Activated CD8-positive, alpha-beta memory T cell treated with anti-CD3 and anti-CD28 coated beads, Interleukin-2, amount 50 U/mL, for 4 hours (primary cell): Measurements from ENCODE around the gene KIFC1.

Experiments used
- DNase-seq: peaks from one replicate; pipeline ENCODE4 v3.0.0-alpha.2; 2020

Gene KIFC1

DNA sequence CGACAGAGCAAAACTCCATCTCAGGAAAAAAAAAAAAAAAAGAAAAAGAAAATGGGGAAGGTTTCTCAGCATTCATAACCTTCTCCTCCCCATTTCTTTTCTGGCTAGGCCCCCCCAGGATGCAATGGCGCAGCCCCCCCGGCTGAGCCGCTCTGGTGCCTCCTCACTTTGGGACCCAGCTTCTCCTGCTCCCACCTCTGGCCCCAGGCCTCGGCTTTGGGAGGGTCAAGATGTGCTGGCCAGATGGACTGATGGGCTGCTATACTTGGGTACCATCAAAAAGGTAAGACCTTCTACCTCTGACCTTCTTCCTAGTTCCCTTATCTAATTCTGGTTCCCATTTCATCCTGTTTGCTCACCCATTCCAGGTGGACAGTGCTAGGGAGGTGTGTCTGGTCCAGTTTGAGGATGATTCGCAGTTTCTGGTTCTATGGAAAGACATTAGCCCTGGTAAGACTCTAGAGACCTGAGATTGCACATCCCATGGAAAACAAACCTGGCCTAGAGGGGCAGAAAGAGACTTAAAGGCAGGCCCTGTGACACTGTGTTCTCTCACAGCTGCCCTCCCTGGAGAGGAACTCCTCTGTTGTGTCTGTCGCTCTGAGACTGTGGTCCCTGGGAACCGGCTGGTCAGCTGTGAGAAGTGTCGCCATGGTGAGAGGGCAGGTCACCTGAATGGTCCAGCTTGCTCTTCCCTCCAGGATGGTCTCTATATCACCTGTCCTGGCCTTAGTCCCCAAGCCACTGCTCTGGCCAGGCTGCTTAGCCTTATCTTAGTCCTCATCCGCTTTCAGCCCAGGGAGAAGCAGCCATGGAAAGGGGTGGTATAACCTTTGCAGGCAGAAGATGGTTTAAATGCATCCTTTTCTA, 20.8 kb downstream of the KIFC1 start:
- DNase-seq: no peak

DNA sequence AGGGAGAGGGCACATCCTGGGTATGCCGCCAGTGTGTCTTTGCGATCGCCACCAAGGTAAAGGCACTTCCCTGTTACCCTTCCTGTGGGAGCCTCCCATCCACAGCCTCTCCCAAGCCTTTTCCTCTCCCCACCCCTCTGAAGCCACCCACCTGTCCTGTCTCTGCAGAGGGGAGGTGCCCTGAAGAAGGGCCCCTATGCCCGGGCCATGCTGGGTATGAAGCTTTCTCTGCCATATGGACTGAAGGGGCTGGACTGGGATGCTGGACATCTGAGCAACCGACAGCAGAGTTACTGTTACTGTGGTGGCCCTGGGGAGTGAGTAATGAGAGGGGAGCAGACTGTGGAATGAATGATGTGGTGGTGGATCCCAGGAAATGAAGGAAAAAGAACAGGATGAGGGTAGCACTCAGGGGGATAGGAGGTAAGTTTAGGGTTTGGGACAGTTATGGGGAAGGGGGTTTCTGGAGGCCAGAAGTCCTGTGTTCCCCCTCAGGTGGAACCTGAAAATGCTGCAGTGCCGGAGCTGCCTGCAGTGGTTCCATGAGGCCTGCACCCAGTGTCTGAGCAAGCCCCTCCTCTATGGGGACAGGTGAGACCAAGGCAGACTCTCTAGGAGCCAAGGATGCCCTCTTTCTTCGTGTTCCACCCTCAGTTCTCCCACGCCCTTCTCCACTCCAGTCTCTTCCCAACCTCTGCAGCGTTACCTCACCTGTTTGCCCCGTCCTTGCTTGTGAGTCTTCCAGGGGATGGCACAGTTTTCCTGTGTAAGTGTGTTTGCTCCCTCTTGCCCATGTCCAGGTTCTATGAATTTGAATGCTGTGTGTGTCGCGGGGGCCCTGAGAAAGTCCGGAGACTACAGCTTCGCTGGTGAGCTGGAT, 21.9 kb downstream of the KIFC1 start:
- no peak for DNase-seq

- DNase-seq: no peak
Measured at GRCh38 chr6:33414592-33415271, 23.1 kb downstream of the KIFC1 start.

DNA sequence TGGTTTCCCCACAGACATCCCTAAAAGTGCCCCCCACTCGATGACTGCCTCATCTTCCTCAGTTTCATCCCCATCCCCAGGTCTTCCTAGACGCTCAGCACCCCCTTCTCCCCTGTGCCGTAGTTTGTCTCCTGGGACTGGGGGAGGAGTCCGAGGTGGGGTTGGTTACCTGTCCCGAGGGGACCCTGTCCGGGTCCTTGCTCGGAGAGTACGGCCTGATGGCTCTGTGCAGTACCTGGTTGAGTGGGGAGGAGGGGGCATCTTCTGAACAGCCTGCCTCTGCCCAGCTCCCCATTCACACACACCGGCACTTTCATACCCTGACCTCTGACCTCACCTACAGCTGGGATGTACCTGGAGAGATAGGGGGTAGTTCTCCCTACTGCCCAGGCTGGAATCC, 24.2 kb downstream of the KIFC1 start:
- no peak for DNase-seq

- no peak for DNase-seq
Measured at GRCh38 chr6:33416386-33417127, 24.9 kb downstream of the KIFC1 start.

DNA sequence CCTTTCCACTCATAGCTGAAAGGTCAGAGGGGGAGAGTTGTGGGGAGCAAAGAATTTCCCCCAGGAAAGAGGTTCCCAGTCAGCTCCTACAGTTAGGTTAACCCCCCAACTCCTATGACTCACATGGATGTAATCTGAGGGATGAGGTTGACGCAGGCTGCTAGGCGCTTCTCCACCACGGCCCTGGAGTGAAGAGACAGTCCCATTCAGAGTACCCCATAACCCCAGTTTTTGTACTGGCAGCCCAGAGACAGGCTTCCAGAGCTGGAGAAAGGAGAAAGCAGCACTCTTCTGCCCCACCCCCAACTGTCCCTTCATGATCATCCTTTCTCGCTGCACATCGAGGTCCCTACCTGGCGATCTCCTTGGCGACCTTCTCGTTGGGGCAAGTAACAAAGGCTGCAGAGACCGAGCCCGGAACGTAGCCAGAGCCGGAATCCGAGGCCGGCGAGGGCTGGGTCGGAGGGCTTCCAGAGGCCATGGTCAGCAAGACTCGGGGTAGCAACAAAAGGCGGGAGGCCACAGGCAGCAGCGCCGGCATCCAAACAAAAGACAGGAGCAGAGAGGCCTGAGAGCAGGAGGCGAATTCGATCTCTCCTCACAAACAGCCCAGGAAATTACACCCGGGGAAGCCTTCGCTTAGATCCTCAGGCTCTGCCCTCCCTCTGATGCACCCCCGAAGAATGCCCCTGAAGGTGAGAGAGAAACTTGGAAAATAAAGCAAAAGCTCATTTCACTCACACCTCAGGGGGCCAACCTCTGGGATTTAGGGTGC, 25.7 kb downstream of the KIFC1 start:
- DNase-seq: no peak

DNA sequence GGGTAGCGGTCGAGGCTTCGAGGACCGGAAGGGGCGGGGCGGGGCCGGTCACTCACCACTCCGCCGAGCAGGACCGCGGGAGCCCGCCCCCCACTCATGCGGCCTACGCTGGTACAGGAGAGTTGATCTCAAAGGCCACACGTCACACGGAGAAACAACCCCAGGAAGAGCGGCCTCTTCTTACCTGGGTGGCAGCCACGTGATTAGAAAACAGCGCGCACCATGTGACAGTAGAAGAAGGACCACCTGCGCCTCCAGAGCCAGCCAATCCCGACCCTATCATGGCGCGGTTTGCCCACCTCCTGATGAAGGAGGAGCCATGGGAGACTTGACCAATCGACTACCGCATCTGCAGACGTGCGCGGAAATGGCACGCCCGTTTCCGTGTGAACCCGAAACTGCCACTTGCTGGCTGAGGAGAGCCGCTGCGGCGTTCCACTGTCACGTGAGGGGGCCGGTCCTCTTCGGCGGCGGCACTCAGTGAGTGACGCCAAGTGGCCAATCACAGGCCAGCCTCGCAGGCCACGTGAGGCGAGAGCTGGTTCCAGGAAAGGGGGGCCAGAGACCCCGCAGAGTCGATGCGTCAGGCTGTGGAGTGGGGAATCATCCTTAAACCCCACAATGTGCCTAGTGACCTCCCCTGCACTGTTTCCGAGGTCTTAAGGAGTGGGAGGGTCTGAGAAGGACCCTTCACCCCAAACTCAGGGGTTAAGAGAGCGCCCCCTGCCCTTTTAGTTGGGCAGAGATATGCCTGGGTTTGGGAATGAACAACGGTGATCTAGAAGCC, 26.5 kb downstream of the KIFC1 start, which contains the start of gene CUTA:
TSS of gene CUTA (minus strand) at position 205 of the 787 bp plus-strand sequence. CDS start at position 98, 107 bp downstream.
- peak; percentile 98 for DNase-seq

DNA sequence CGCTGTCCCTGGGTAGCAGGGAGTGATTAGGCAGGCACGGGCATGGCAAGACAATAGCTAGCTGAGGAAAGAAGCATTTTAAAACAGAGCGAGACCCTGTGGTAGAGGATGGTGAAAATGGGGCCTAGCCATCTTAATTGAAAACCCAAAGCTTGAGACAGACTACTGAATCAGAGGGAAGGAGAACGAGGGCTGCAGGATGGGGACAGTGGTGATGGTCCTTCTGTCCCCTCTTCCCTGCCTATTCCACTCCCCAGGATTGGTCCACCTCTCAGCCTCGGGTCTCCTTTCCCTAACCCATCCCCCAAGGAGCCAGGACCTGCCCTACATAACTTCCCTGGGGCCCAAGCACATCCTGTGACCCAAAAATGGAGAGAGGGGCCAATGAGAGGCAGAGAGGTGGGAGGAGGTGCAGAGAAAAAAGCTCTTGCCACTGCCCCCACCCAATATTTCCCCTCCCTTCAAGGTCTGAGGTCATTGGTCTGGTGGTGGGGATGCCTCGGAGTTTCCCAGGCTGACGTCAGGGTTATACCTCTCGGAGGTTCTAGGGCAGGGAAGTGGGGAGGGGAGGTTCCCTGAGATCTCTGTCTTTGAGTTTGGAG, 27.2 kb downstream of the KIFC1 start:
- DNase-seq: no peak

DNA sequence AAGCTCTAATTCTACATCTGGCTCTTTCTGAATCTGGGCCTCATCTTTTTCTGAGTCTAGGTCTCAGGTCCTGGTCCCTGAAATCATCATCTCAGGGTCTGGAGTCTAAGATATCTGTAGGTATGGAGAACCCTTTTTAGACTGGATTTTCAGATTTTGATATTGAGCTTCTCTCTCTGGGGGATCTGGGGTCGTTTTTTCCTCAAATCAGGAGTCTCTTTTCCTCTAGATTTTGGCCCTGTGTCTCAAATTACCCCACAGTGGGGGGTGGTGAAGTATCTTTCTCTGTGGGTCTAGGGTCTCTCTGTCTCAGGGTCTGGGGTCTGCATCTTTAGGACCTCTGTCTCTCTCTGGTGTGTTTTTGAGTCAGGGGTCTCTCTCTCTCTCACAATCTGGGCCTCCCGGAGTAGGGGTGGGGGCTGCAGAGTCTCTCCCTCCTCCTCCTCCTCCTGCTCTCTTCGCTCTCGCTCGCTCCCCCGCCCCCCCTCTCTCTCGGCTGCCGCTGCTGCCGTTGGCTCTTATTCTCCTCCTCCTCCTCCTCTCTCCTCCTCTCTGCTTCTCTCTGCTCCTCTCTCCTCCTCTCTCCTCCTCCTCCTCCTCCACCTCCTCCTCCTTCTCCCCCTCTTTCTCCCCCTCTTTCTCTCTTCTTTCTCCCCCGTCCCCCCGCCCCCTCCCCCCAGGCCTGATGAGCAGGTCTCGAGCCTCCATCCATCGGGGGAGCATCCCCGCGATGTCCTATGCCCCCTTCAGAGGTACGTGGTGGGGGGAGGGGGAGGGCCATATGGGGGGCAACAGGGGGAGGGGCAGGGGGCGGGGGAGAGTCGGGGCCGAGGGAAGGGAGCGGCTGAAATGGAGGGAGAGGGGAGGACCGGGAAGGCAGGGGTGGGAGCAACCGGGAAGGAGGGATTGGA, 28.2 kb downstream of the KIFC1 start, which contains the start of gene SYNGAP1:
TSS of gene SYNGAP1 (plus strand) at position 486 of the 911 bp plus-strand sequence. CDS start at position 686, 200 bp downstream.
- DNase-seq: peak; percentile 55

DNA sequence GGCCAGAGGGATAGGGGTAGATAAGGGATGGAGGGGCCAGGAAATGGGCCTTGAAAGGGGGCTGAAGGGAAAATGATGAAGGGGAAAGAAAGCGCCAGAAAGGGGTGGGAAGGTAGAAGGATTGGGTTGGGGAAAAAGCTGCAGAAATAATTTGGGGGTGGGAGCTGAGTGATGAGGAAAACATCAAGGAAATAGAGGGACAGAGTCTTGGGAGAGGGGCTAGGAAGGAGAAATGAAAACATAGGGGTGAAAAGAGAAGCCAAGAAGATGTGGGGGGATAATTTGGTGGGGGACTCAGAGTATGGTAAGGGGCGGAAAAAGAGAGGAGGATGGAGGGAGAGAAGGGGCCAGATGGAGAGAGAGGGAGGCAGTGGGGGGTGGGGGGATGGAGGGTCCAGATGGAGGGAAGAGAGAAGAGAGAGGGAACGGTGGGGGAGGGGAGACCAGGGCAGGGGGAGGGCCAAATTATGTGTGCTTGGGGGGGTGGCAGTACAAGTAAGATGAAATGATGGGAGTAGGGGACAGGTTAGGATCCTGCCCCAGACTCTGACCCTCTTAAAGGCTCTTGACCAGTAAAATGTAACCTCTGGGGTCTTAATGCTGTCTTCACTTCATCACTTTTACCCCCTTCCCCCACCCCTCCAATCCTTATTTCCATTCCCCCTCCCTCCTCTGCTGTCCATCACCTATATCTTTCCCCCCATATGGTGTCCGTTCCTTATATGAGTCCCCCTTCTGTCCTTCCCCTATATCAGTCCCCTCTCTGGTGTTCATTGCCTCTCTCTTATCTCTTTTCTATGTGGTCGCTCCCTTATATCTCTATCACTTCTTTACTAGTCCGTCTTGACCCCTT, 29.1 kb downstream of the KIFC1 start:
- DNase-seq: no peak

GRCh38 chr6:33421344-33421643, 29.7 kb downstream of the KIFC1 start:
- no peak for DNase-seq

- DNase-seq: no peak
Measured at GRCh38 chr6:33423777-33424176, 32.2 kb downstream of the KIFC1 start.

GRCh38 chr6:33424855-33425667, 33.4 kb downstream of the KIFC1 start:
- no peak for DNase-seq

GRCh38 chr6:33425668-33426577, 34.3 kb downstream of the KIFC1 start:
- DNase-seq: peak; percentile 83

DNA sequence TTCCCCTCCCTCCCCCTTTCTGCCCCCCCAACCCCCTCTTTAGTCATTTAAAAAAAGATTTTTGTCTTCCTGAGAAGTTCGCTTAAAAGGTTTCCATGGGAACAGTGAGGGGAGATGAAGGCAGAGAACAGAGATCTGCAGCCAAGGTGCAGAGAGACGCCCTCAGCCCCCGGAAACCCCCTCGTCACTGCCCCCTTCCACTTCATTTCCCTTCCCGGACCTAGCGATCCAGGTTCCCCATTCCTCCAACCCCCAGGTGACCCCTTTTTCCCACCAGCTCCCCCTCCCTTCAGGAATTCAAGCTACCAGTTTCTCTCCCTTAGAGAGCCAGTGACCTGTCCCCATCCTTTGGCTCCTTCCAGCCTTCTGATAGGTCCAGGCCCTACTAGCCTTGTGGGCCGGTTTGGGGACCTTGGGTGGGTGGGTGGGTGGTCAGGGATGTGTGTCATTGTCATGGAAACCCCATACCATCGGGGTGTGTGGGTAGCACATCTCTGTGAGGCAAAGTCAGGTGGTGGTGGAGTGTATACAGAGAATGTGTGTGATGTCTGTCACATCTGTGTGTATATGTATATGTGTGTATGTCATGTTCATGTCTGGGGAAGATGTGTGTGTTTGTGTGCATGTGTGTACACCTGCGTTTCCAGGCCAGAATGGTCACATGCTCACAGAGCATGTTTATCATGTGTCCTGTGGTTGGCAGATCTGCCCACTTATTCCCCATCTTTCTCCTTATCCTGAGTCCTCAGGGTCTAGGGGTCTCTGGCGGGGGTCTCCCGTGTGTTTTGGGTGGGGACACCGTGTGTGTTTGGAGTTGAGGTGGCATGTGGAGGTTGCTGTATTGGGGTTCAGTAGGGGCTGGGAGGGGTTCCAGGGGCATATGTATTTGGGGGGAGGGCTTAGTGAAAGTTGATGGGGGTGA, 35.2 kb downstream of the KIFC1 start:
- no peak for DNase-seq
